BE2C (cell line): ENCODE data around the gene CHRM4.
A peak's percentile ranks its signal among the peaks of the same experiment; 100 is the strongest.

Experiments
- DNase-seq: peaks from one replicate; pipeline ENCODE4 v3.0.0-alpha.2; 2020
- H3K27me3 ChIP-seq: fragments of 250-450 bp; sonication (Bioruptor Pico); 2 replicates; pipeline ENCODE4 v1.5.1; 2020; ENCODE audit warnings: mild to moderate bottlenecking
- H3K36me3 ChIP-seq: fragments of 250-450 bp; sonication (Bioruptor Pico); 2 replicates; pipeline ENCODE4 v1.5.1; 2020; ENCODE audit warnings: mild to moderate bottlenecking
- H3K4me1 ChIP-seq: fragments of 250-450 bp; sonication (Bioruptor Pico); 2 replicates; pipeline ENCODE4 v1.5.1; 2020
- H3K4me3 ChIP-seq: 2 replicates; pipeline ENCODE4 v1.5.1; 2011; ENCODE audit warnings: low read depth, low read length
- H3K9me3 ChIP-seq: fragments of 250-450 bp; sonication (Bioruptor Pico); 2 replicates; pipeline ENCODE4 v1.5.1; 2020
- CTCF ChIP-seq: IDR thresholded peaks from 2 replicates; pipeline ENCODE4 v1.5.1; 2012; ENCODE audit warnings: mild to moderate bottlenecking, low read depth, low read length

The CHRM4 gene

GRCh38 chr11:46363031-46363407 lies 28.6 kb downstream of the CHRM4 start:
- Histone ChIP-seq H3K9me3 (no peaks in the 10 kb centered on the region), H3K27me3 (no peaks in the 10 kb centered on the region), H3K4me1 (peaks cover 10% of the 10 kb centered on the region), H3K4me3 (no peak overlapping the region), H3K36me3 (no peaks in the 10 kb centered on the region)
- no peak for TF ChIP-seq CTCF
- peak; percentile 40 for DNase-seq

GRCh38 chr11:46362156-46363030 lies 29.2 kb downstream of the CHRM4 start:
- no peaks in the 10 kb centered on the region for H3K27me3 ChIP-seq
- TF ChIP-seq CTCF = no peak
- peaks cover 10% of the 10 kb centered on the region for H3K4me1 ChIP-seq
- H3K36me3 ChIP-seq = no peaks in the 10 kb centered on the region
- no peaks in the 10 kb centered on the region for H3K9me3 ChIP-seq
- no peak overlapping the region for H3K4me3 ChIP-seq
- no peak for DNase-seq

GRCh38 chr11:46361283-46362155 lies 30.1 kb downstream of the CHRM4 start:
- Histone ChIP-seq H3K9me3 (no peaks in the 10 kb centered on the region), H3K4me3 (no peak overlapping the region), H3K27me3 (no peaks in the 10 kb centered on the region), H3K4me1 (peaks cover 10% of the 10 kb centered on the region), H3K36me3 (no peaks in the 10 kb centered on the region)
- no peak for TF ChIP-seq CTCF
- DNase-seq = peak; percentile 63

GRCh38 chr11:46360878-46361277 lies 30.7 kb downstream of the CHRM4 start:
- TF ChIP-seq CTCF = no peak
- peaks cover 10% of the 10 kb centered on the region for H3K4me1 ChIP-seq
- H3K9me3 ChIP-seq = no peaks in the 10 kb centered on the region
- no peak for DNase-seq
- H3K36me3 ChIP-seq = no peaks in the 10 kb centered on the region
- no peak overlapping the region for H3K4me3 ChIP-seq
- H3K27me3 ChIP-seq = no peaks in the 10 kb centered on the region

DNA sequence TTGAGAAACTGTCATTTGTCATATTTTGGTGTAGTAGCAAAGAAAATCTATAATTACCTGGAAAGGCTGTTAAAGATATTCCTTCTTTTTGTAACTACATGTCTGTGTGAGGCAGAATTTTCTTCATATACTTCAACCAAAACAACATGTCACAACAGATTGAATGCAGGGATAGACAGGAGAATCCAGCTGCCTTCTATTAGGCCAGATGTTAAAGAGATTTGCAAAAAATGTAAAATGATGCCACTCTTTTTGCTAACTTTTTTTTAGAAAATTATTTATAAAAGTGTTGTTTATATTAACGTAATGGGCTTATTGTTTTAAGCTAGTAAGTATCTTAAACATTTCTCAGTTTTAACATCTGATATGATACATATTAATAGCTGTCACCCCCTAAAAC lies 31.6 kb downstream of the CHRM4 start:
- H3K36me3 ChIP-seq = no peaks in the 10 kb centered on the region
- H3K9me3 ChIP-seq = no peaks in the 10 kb centered on the region
- TF ChIP-seq CTCF = no peak
- H3K4me1 ChIP-seq = peaks cover 10% of the 10 kb centered on the region
- no peak overlapping the region for H3K4me3 ChIP-seq
- DNase-seq = no peak
- no peaks in the 10 kb centered on the region for H3K27me3 ChIP-seq
